Measurements from ENCODE around the gene OTOP1. TPM values are rescaled to one million over a fixed set of nuclear protein-coding genes. Genes with fewer than 3 reads are reported as not detected.
"Not testable (repeated sequence)": the region's sequence is repeated elsewhere in the genome, so short reads cannot be mapped to it uniquely, and the experiment has no call there.

The OTOP1 gene
- total and polyA plus RNA-seq, 5 donors from 2014 or later, result not detected

DNA sequence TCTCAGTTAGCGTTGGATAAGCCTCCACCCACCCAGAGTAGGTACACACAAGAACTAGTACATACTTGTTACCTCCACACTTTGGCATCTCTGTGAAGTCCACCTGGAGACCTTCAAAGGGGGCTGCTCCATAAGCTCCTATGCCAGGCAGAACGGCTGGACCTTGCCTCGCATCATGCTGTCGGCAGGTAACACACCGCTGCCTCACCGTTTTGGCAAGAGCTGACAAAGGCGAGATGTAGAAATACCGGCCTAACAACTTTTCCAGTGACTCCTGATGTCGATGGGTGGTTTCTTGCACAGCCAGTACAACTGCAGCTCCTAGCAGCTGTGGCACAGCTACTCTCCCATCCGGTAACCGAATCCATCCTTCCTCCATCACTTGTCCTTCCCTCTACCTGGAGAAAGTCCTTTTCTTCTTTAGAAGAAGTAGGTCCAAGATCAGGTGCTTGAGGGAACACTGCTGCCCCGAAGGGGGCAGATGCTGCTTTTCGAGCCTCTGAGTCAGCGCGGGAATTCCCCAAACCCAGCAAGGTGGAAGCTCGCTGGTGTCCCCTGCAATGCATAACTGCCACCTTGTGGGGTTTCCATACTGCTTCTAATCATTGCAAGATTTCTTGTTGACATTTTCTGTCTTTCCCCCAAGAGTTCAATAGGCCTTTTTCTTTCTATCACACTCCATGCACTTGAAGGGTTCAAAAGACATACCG is 65.6 kb downstream of the OTOP1 start:
- H3K4me3 Mint-ChIP-seq; H3K27ac ChIP-seq (ENCODE audit: insufficient read depth, low read length, poor library complexity, severe bottlenecking); H3K4me1 Mint-ChIP-seq; H3K27me3 ChIP-seq (ENCODE audit: control insufficient read depth, insufficient read depth, low read length); ATAC-seq (ENCODE audit: low read depth in 2 of 2); H3K36me3 ChIP-seq (ENCODE audit: control insufficient read depth, insufficient read depth, low read length); DNase-seq; H3K9me3 Mint-ChIP-seq; H3K4me1 ChIP-seq (ENCODE audit: control insufficient read depth, insufficient read depth, low read length, poor library complexity, severe bottlenecking); H3K27ac Mint-ChIP-seq; H3K9me3 ChIP-seq (ENCODE audit: control insufficient read depth in 2 of 2, low read length in 2 of 2); H3K36me3 Mint-ChIP-seq; H3K27me3 Mint-ChIP-seq; H3K4me3 ChIP-seq (ENCODE audit: low read depth, low read length): not testable (repeated sequence)

DNA sequence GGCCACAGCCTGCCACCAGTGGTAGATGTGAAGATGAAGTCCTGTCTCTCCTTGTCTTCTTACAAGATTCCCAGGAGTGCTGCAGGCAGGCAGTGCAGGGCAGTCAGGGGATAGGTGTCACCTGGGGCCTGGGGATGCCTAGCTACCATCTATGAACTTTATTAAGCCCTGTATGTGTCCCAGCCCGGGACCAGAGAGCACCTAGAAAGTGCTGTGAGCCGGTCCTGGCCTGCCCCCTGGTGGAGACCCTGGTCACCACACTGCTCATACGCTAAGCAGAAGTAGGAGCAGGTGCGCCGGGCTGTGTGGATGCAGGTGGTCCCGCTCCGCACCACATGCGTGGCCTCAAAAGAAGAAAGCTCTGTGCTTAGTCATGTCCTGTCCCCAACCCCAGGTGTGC is 81.1 kb downstream of the OTOP1 start:
- H3K4me3 Mint-ChIP-seq, result not testable (repeated sequence)

DNA sequence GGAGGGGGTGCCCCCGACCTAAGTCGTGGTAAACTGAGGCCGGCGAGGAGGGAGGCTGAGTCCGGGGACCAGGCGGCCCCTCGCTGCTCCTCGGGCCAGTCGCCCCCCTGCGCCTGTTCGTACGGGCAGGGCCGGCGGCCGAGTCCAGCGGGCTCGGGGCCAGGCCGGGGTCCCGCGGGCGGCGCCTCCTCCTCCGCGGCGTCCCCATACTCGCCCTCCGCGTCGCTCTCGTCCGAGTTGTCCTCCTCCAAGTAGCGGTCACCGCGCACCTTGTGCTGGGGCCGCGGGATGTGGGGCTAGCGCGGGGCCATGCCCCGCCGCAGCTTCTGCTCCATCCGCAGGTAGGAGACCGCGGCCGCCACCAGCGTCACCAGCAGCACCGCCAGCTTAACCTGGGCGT is 83.4 kb downstream of the OTOP1 start:
- ATAC-seq (ENCODE audit: low read depth in 2 of 2), result not testable (repeated sequence)

More for the DNA sequence above, 81.1 kb downstream of the OTOP1 start:
- ATAC-seq (ENCODE audit: low read depth in 2 of 2); H3K4me1 ChIP-seq (ENCODE audit: control insufficient read depth, insufficient read depth, low read length, poor library complexity, severe bottlenecking); H3K36me3 ChIP-seq (ENCODE audit: control insufficient read depth, insufficient read depth, low read length); H3K9me3 ChIP-seq (ENCODE audit: control insufficient read depth in 2 of 2, low read length in 2 of 2); H3K27ac Mint-ChIP-seq; H3K4me1 Mint-ChIP-seq; H3K27me3 ChIP-seq (ENCODE audit: control insufficient read depth, insufficient read depth, low read length); H3K36me3 Mint-ChIP-seq; H3K27ac ChIP-seq (ENCODE audit: insufficient read depth, low read length, poor library complexity, severe bottlenecking); H3K4me3 ChIP-seq (ENCODE audit: low read depth, low read length); H3K9me3 Mint-ChIP-seq: not testable (repeated sequence)
- peak in 2 of 3 donors; percentile 10 to 33 for DNase-seq
- H3K27me3 Mint-ChIP-seq, result peaks cover 29% of the 10 kb centered on the region

DNA sequence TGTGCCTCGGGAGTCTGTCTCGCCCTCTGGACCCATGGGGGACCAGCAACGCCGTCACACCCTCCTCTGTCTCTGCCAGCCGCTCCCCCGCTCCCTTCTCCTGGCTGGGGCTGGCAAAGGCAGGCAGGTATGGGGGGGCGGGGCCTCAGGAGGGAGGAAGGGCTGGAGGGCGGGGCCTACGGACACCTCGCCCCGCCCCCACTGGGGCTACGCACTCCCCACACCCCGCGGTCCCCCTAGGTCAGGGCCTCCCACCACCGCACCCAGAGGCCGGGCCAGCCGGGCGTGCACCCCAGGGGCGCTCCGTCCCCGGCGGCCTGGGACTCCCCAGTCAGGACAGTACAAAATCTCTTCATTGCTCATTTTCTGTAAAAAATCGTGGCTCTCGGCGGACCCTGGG is 84.0 kb downstream of the OTOP1 start:
- not testable (repeated sequence) for H3K27me3 ChIP-seq (ENCODE audit: control insufficient read depth, insufficient read depth, low read length); H3K27ac ChIP-seq (ENCODE audit: insufficient read depth, low read length, poor library complexity, severe bottlenecking); ATAC-seq (ENCODE audit: low read depth in 2 of 2); H3K4me3 ChIP-seq (ENCODE audit: low read depth, low read length); H3K36me3 ChIP-seq (ENCODE audit: control insufficient read depth, insufficient read depth, low read length); DNase-seq; H3K4me1 Mint-ChIP-seq; H3K9me3 Mint-ChIP-seq; H3K9me3 ChIP-seq (ENCODE audit: control insufficient read depth in 2 of 2, low read length in 2 of 2); H3K36me3 Mint-ChIP-seq; H3K4me1 ChIP-seq (ENCODE audit: control insufficient read depth, insufficient read depth, low read length, poor library complexity, severe bottlenecking); H3K4me3 Mint-ChIP-seq; H3K27ac Mint-ChIP-seq
- H3K27me3 Mint-ChIP-seq, result peaks cover 29% of the 10 kb centered on the region

More for the DNA sequence above, 83.4 kb downstream of the OTOP1 start:
- not testable (repeated sequence) for DNase-seq; H3K4me1 Mint-ChIP-seq; H3K4me3 ChIP-seq (ENCODE audit: low read depth, low read length); H3K36me3 ChIP-seq (ENCODE audit: control insufficient read depth, insufficient read depth, low read length); H3K4me1 ChIP-seq (ENCODE audit: control insufficient read depth, insufficient read depth, low read length, poor library complexity, severe bottlenecking); H3K9me3 ChIP-seq (ENCODE audit: control insufficient read depth in 2 of 2, low read length in 2 of 2); H3K36me3 Mint-ChIP-seq; H3K27ac Mint-ChIP-seq; H3K27ac ChIP-seq (ENCODE audit: insufficient read depth, low read length, poor library complexity, severe bottlenecking); H3K27me3 ChIP-seq (ENCODE audit: control insufficient read depth, insufficient read depth, low read length); H3K9me3 Mint-ChIP-seq; H3K4me3 Mint-ChIP-seq
- peaks cover 29% of the 10 kb centered on the region for H3K27me3 Mint-ChIP-seq

DNA sequence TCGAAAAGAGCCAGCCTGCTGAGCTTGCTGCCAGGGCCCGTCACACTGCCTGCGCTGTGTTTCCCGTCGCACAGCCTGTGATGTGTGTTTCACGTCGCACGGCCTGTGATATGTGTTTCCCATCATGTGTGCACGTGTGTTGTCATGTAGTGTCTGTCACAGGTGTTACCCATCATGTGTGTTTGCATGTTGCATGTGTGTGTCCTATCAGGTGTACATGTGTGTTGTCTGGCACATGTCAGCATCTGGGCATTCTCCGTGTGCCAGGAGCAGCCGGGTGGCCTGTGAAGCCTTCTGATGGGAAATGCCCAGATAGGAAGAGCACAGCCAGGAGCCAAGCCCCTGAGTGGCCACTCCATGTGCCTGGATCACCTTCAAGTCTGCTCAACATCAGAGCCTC is 85.5 kb downstream of the OTOP1 start:
- not testable (repeated sequence) for H3K9me3 ChIP-seq (ENCODE audit: control insufficient read depth in 2 of 2, low read length in 2 of 2); ATAC-seq (ENCODE audit: low read depth in 2 of 2); H3K27ac Mint-ChIP-seq; DNase-seq; H3K36me3 ChIP-seq (ENCODE audit: control insufficient read depth, insufficient read depth, low read length); H3K9me3 Mint-ChIP-seq; H3K27me3 ChIP-seq (ENCODE audit: control insufficient read depth, insufficient read depth, low read length); H3K4me3 Mint-ChIP-seq; H3K4me1 ChIP-seq (ENCODE audit: control insufficient read depth, insufficient read depth, low read length, poor library complexity, severe bottlenecking); H3K36me3 Mint-ChIP-seq; H3K4me1 Mint-ChIP-seq; H3K27ac ChIP-seq (ENCODE audit: insufficient read depth, low read length, poor library complexity, severe bottlenecking); H3K4me3 ChIP-seq (ENCODE audit: low read depth, low read length)
- peaks cover 28% of the 10 kb centered on the region for H3K27me3 Mint-ChIP-seq

Other genes with a start within 250 kb of the OTOP1 start
- 7.4 TPM for gene TMEM128, start 21.3 kb upstream of the OTOP1 start, total RNA-seq
- gene TMEM128, start 21.3 kb upstream of the OTOP1 start, polyA plus RNA-seq, result 10 to 100 TPM; 31.1 to 43.8 (median 34.5) TPM
- 14.3 TPM for gene LYAR, start 63.2 kb upstream of the OTOP1 start, total RNA-seq
- 10 to 100 TPM; 22.0 to 25.8 (median 23.1) TPM for gene LYAR, start 63.2 kb upstream of the OTOP1 start, polyA plus RNA-seq
- gene ZBTB49, start 63.3 kb upstream of the OTOP1 start, total RNA-seq, result 14.7 TPM
- 1 to 10 TPM; 3.8 to 4.7 (median 4.0) TPM for gene ZBTB49, start 63.3 kb upstream of the OTOP1 start, polyA plus RNA-seq
- 0.62 TPM for gene NSG1, start 160.2 kb upstream of the OTOP1 start, total RNA-seq
- 1 to 10 TPM; 1.5 to 4.6 (median 2.9) TPM for gene NSG1, start 160.2 kb upstream of the OTOP1 start, polyA plus RNA-seq